Glomerular visceral epithelial cell (primary cell): ENCODE results near the gene FER.
A peak's percentile ranks its signal among the peaks of the same experiment; 100 is the strongest.
"Not testable (repeated sequence)": the region's sequence is repeated elsewhere in the genome, so short reads cannot be mapped to it uniquely, and the experiment has no call there.

Experiments used
- DNase-seq: peaks from one replicate; pipeline ENCODE4 v3.0.0-alpha.2; 2016; ENCODE audit errors: extremely low spot score

FER gene

GRCh38 chr5:109034306-109034705, 286.6 kb downstream of the FER start:
- no peak for DNase-seq

GRCh38 chr5:109035436-109035835, 287.7 kb downstream of the FER start:
- DNase-seq = no peak

- no peak for DNase-seq
Observed at GRCh38 chr5:109038209-109038840, 290.6 kb downstream of the FER start.

GRCh38 chr5:109041317-109041716, 293.6 kb downstream of the FER start:
- no peak for DNase-seq

GRCh38 chr5:109045710-109046109, 298.0 kb downstream of the FER start:
- DNase-seq = no peak

- no peak for DNase-seq
Observed at GRCh38 chr5:109049565-109049964, 301.9 kb downstream of the FER start.

GRCh38 chr5:109050321-109050720, 302.6 kb downstream of the FER start:
- DNase-seq = not testable (repeated sequence)

- DNase-seq = not testable (repeated sequence)
Observed at GRCh38 chr5:109052216-109052615, 304.5 kb downstream of the FER start.

- DNase-seq = no peak
Observed at GRCh38 chr5:109053995-109054417, 306.3 kb downstream of the FER start.

- no peak for DNase-seq
Observed at GRCh38 chr5:109060378-109061025, 312.8 kb downstream of the FER start.

GRCh38 chr5:109062664-109063063, 315.0 kb downstream of the FER start:
- no peak for DNase-seq

- no peak for DNase-seq
Observed at GRCh38 chr5:109063223-109063622, 315.5 kb downstream of the FER start.

- no peak for DNase-seq
Observed at GRCh38 chr5:109076741-109077140, 329.0 kb downstream of the FER start.

- no peak for DNase-seq
Observed at GRCh38 chr5:109078448-109078847, 330.8 kb downstream of the FER start.

- DNase-seq = no peak
Observed at GRCh38 chr5:109080481-109080880, 332.8 kb downstream of the FER start.

- DNase-seq = no peak
Observed at GRCh38 chr5:109080896-109081295, 333.2 kb downstream of the FER start.

- no peak for DNase-seq
Observed at GRCh38 chr5:109083937-109084336, 336.2 kb downstream of the FER start.

GRCh38 chr5:109089191-109089590, 341.5 kb downstream of the FER start:
- no peak for DNase-seq

GRCh38 chr5:109099081-109099480, 351.4 kb downstream of the FER start:
- no peak for DNase-seq

- DNase-seq = no peak
Observed at GRCh38 chr5:109100971-109101370, 353.3 kb downstream of the FER start.

GRCh38 chr5:109102096-109102690, 354.5 kb downstream of the FER start:
- no peak for DNase-seq

- peak; percentile 48 for DNase-seq
Observed at GRCh38 chr5:109105631-109106267, 358.1 kb downstream of the FER start.

- DNase-seq = no peak
Observed at GRCh38 chr5:109111680-109112079, 364.0 kb downstream of the FER start.
